Measurements from ENCODE around the gene SIGLEC11.

SIGLEC11 gene

DNA sequence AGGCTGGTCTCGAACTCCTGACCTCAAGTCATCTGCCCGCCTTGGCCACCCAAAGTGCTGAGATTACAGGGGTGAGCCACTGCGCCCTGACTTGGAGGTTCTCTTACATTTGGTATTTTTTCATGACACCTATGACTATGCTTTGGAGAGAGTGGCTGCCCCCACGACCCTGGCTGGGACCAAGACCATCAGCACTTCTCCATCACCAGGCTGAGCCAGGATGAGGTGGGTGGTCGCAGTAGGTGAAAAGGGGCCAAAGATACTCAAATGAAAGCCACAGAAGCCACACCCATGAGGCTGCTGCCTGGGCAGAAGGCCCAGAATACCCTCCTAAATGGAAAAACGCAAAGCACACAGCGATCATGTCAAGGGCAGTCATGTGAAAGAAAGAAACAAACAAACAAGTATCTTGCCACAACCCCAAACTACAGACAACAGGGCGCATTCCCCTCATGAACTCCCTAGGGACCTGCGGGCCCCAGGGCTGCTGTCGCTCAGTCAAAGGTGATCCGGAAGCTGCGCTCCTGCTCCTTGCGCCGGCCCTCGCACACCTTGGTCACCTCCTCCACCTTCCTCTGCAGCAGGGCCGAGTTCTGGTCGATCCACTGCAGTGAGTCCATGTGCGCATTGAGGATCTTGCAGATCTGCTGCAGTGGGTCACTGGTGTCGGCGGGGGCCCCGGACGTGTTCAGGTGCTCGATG, 53.1 kb downstream of the SIGLEC11 start:
- in situ Hi-C loops (cut with MboI; ENCODE audit: low sequenced_read_pairs) = no loop called here

DNA sequence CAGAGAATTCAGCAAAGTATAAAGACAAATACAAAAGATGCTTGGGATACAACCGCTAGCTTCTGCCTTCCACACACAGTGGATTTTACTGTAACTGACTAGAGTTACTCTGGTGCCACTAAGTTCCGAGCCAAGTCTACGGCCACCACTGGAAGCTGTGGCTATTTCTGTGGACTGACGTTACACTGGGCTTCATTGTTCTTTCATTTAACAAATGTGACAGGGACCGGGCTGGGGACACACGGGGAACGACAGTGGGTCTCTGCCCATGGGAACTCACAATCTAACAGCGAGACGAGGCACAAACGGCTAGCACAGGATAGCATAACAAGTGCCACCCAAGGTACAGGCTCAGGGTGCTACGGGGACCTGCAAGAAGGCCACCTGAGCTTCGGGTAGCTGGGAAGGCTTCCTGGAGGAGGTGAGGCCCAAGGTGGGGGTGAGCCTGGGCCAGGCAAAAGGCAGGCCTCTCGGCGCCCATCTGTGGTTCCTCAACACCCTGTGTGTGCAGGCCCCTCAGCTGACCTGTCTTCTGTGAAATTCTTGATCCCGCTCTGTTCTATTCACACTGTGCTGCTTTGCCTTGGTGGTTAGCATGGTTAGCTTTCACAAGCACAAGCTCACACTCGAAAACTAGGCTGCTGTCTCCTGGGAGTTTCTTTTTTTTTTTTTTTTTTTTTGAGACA, 54.0 kb downstream of the SIGLEC11 start:
- in situ Hi-C loops (cut with MboI; ENCODE audit: low sequenced_read_pairs) = no loop called here

DNA sequence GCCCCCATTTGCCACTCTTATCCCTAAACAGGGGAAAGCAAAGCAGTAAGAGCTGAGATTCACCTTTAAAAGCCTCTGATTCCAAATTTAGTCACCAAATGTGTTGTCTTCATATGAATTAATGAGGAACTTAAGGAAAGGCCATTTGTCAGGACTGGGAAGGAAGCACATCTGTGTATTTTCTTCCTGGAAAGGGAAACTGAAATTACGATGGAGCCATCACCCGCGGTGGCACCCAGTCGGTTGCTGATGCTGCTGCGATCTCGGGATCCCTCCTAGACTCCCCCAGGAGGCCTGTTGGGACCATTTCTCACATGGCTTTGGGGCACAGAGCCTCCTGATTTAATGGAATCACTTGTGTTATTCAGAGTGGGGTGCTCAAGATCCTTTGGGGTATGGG, 56.8 kb downstream of the SIGLEC11 start:
- in situ Hi-C loops (cut with MboI; ENCODE audit: low sequenced_read_pairs) = no loop called here

Measured in HL-60/S4 treated with retinoic acid at 250 ng/mL for 4 days and 3 days (cell line).